ENCODE results near the gene CKAP4.

The CKAP4 gene

GRCh38 chr12:106240821-106241220 lies 7.0 kb downstream of the CKAP4 start:
- DNase-seq (ENCODE audit: low read depth in 2 of 2), result no peak

- no peak for DNase-seq (ENCODE audit: low read depth in 2 of 2)
Measured at GRCh38 chr12:106239951-106240335, 7.9 kb downstream of the CKAP4 start.

GRCh38 chr12:106239241-106239950 lies 8.4 kb downstream of the CKAP4 start:
- no peak for DNase-seq (ENCODE audit: low read depth in 2 of 2)

GRCh38 chr12:106238146-106238545 lies 9.7 kb downstream of the CKAP4 start:
- DNase-seq (ENCODE audit: low read depth in 2 of 2), result no peak

GRCh38 chr12:106235770-106236169 lies 12.1 kb downstream of the CKAP4 start:
- DNase-seq (ENCODE audit: low read depth in 2 of 2), result no peak

GRCh38 chr12:106234449-106234848 lies 13.4 kb downstream of the CKAP4 start:
- no peak for DNase-seq (ENCODE audit: low read depth in 2 of 2)

GRCh38 chr12:106233011-106233410 lies 14.8 kb downstream of the CKAP4 start:
- no peak for DNase-seq (ENCODE audit: low read depth in 2 of 2)

GRCh38 chr12:106229036-106229591 lies 18.7 kb downstream of the CKAP4 start:
- DNase-seq (ENCODE audit: low read depth in 2 of 2), result no peak

- no peak for DNase-seq (ENCODE audit: low read depth in 2 of 2)
Measured at GRCh38 chr12:106228320-106228710, 19.5 kb downstream of the CKAP4 start.

GRCh38 chr12:106227641-106228319 lies 20.0 kb downstream of the CKAP4 start:
- no peak for DNase-seq (ENCODE audit: low read depth in 2 of 2)

GRCh38 chr12:106226884-106227640 lies 20.8 kb downstream of the CKAP4 start:
- no peak for DNase-seq (ENCODE audit: low read depth in 2 of 2)

GRCh38 chr12:106224355-106224706 lies 23.5 kb downstream of the CKAP4 start:
- DNase-seq (ENCODE audit: low read depth in 2 of 2), result no peak

- peak; percentile 37 to 51 for DNase-seq (ENCODE audit: low read depth in 2 of 2)
Measured at GRCh38 chr12:106223485-106224354, 24.1 kb downstream of the CKAP4 start.

- DNase-seq (ENCODE audit: low read depth in 2 of 2), result no peak
Measured at GRCh38 chr12:106220536-106220935, 27.3 kb downstream of the CKAP4 start.

- DNase-seq (ENCODE audit: low read depth in 2 of 2), result no peak
Measured at GRCh38 chr12:106219043-106219442, 28.8 kb downstream of the CKAP4 start.

GRCh38 chr12:106217706-106218105 lies 30.1 kb downstream of the CKAP4 start:
- no peak for DNase-seq (ENCODE audit: low read depth in 2 of 2)

GRCh38 chr12:106214571-106214970 lies 33.2 kb downstream of the CKAP4 start:
- no peak for DNase-seq (ENCODE audit: low read depth in 2 of 2)

- no peak for DNase-seq (ENCODE audit: low read depth in 2 of 2)
Measured at GRCh38 chr12:106213662-106214061, 34.2 kb downstream of the CKAP4 start.

- DNase-seq (ENCODE audit: low read depth in 2 of 2), result no peak
Measured at GRCh38 chr12:106211973-106212372, 35.8 kb downstream of the CKAP4 start.

GRCh38 chr12:106205208-106206069 lies 42.4 kb downstream of the CKAP4 start:
- no peak for DNase-seq (ENCODE audit: low read depth in 2 of 2)

- no peak for DNase-seq (ENCODE audit: low read depth in 2 of 2)
Measured at GRCh38 chr12:106204312-106204711, 43.5 kb downstream of the CKAP4 start.

Measured in stimulated activated CD4-positive, alpha-beta T cell treated with anti-CD3 and anti-CD28 coated beads, Interleukin-1b, Interleukin-23, amount 100 ng/mL, for 1 hour (primary cell).